OCI-LY3 (cell line): ENCODE measurements around the gene SEL1L2.

Experiments used
- CTCF ChIP-seq: fragments of 200-600, 300-600 bp; sonication (generic); IDR thresholded peaks from 2 replicates; pipeline ENCODE4 v1.5.1; 2014; ENCODE audit warnings: antibody characterized with exemption, low read length, low read depth
- EZH2phosphoT487 ChIP-seq: fragments of 200-600 bp; shearing (Covaris generic); IDR thresholded peaks from 2 replicates; pipeline ENCODE4 v1.6.1; 2018; ENCODE audit warnings: antibody characterized with exemption, mixed run types, low read depth

DNA sequence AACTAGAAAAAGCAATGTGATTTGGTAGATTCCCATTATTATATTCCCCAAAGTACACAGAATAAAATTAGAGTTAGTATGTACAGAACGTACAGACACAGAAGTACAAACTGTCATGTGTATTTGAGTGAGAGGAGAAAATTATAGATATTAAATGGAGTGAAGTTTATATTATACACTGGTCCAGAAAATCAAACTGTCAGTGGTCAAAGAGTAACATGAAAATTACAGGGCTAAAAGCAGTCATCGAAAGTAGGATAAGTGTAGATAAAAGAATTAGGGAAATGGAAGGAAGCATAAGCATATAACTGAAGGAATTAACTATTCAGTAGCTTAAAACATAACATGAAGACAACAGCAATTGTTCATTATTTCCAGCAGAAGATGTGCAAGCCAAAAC lies 30.3 kb downstream of the SEL1L2 start:
- TF ChIP-seq CTCF: no peak
- TF ChIP-seq EZH2phosphoT487: no peak
